H1 (cell line): Measurements from ENCODE around the gene KCNQ1. TPM values are rescaled to one million over a fixed set of nuclear protein-coding genes. Genes with fewer than 3 reads are reported as not detected.

ENCODE experiments used
- ASH2L ChIP-seq: fragments of 200-600, 300-600 bp; sonication (generic); IDR thresholded peaks from one replicate; pipeline ENCODE4 v1.7.1; 2017; ENCODE audit warnings: low read length
- ATF2 ChIP-seq: IDR thresholded peaks from 2 replicates; pipeline ENCODE4 v1.6.1; 2012; ENCODE audit warnings: low read length, inconsistent platforms
- BCL11A ChIP-seq, 2 experiments: IDR thresholded peaks; one replicate each; pipeline ENCODE4 v1.6.1; 2011; ENCODE audit warnings: low read depth in 2 of 2, low read length in 2 of 2, mild to moderate bottlenecking in 2 of 2
- BRCA1 ChIP-seq: IDR thresholded peaks from 2 replicates; pipeline ENCODE4 v1.6.1; 2012; ENCODE audit warnings: low read depth, low read length, improper control_type of control experiment
- CBX5 ChIP-seq: fragments of 300-800, 300-1000 bp; sonication (generic); IDR thresholded peaks from 2 replicates; pipeline ENCODE4 v1.7.1; 2016; ENCODE audit warnings: antibody characterized with exemption, low read length, low read depth
- CBX8 ChIP-seq: fragments of 300-800, 300-1000 bp; sonication (generic); IDR thresholded peaks from 2 replicates; pipeline ENCODE4 v1.7.1; 2016; ENCODE audit warnings: low read depth, low read length, borderline replicate concordance
- CHD2 ChIP-seq: IDR thresholded peaks from 2 replicates; pipeline ENCODE4 v1.6.1; 2012; ENCODE audit warnings: low read length, improper control_type of control experiment
- GABPA ChIP-seq: IDR thresholded peaks from 2 replicates; pipeline ENCODE4 v1.6.1; 2011; ENCODE audit warnings: mild to moderate bottlenecking, low read length, moderate library complexity, borderline replicate concordance; ENCODE audit not compliant: insufficient read depth
- GTF2F1 ChIP-seq: IDR thresholded peaks from 2 replicates; pipeline ENCODE4 v1.6.1; 2012; ENCODE audit warnings: low read depth, low read length, improper control_type of control experiment, borderline replicate concordance
- HDAC6 ChIP-seq: IDR thresholded peaks from one replicate; pipeline ENCODE4 v1.7.1; 2012; ENCODE audit warnings: low read depth, mild to moderate bottlenecking, inconsistent platforms, low read length, moderate library complexity
- MAFK ChIP-seq: IDR thresholded peaks from 2 replicates; pipeline ENCODE4 v1.6.1; 2012; ENCODE audit warnings: low read depth, mild to moderate bottlenecking, improper control_type of control experiment, low read length
- MAX ChIP-seq: IDR thresholded peaks from 2 replicates; pipeline ENCODE4 v1.6.1; 2012; ENCODE audit warnings: inconsistent platforms
- PHF8 ChIP-seq: fragments of 200-600 bp; sonication (generic); conservative IDR thresholded peaks from 2 replicates; pipeline ENCODE4 v1.7.1; 2012; ENCODE audit warnings: low read depth, mild to moderate bottlenecking, inconsistent platforms, low read length, moderate library complexity
- POLR2AphosphoS5 ChIP-seq: IDR thresholded peaks from 2 replicates; pipeline ENCODE4 v1.6.1; 2011; ENCODE audit warnings: low read depth, low read length
- RBBP5 ChIP-seq: IDR thresholded peaks from 2 replicates; pipeline ENCODE4 v1.7.1; 2012; ENCODE audit warnings: low read depth, mild to moderate bottlenecking, inconsistent platforms, low read length, moderate library complexity, borderline replicate concordance
- RFX5 ChIP-seq: IDR thresholded peaks from 2 replicates; pipeline ENCODE4 v1.6.1; 2011; ENCODE audit warnings: low read depth, low read length, improper control_type of control experiment, borderline replicate concordance
- RXRA ChIP-seq: IDR thresholded peaks from 2 replicates; pipeline ENCODE4 v1.6.1; 2011; ENCODE audit warnings: low read depth, mild to moderate bottlenecking, low read length, moderate library complexity; ENCODE audit not compliant: insufficient read depth
- SAP30 ChIP-seq: fragments of 300-600 bp; sonication (generic); IDR thresholded peaks from 2 replicates; pipeline ENCODE4 v1.7.1; 2012; ENCODE audit warnings: low read length, moderate library complexity, mild to moderate bottlenecking, inconsistent platforms; ENCODE audit not compliant: insufficient read depth, insufficient replicate concordance
- SIRT6 ChIP-seq: IDR thresholded peaks from one replicate; pipeline ENCODE4 v1.7.1; 2012; ENCODE audit warnings: low read length, inconsistent platforms
- SIX5 ChIP-seq: IDR thresholded peaks from 2 replicates; pipeline ENCODE4 v1.6.1; 2011; ENCODE audit warnings: mild to moderate bottlenecking, low read depth, low read length
- SP2 ChIP-seq: IDR thresholded peaks from 2 replicates; pipeline ENCODE4 v1.6.1; 2012; ENCODE audit warnings: mild to moderate bottlenecking, low read length, inconsistent platforms
- SUZ12 ChIP-seq: fragments of 200-600 bp; sonication (generic); IDR thresholded peaks from 2 replicates; pipeline ENCODE4 v1.6.1; 2012; ENCODE audit warnings: mild to moderate bottlenecking, inconsistent platforms, low read length, moderate library complexity, mixed read lengths
- TBP ChIP-seq: IDR thresholded peaks from 2 replicates; pipeline ENCODE4 v1.6.1; 2011; ENCODE audit warnings: low read depth, low read length, improper control_type of control experiment
- ZNF274 ChIP-seq: IDR thresholded peaks from 2 replicates; pipeline ENCODE4 v1.7.0; 2012; ENCODE audit warnings: low read length, borderline replicate concordance; ENCODE audit errors: extremely low read depth
- polyA plus RNA-seq, 7 experiments: library from polyadenylated mRNA; depleted of rRNA in 3 of 7; stranded (reverse) in 5 of 7; unstranded in 2 of 7; fragments of >200 nt in 5 of 7; fragments of 200-250 nt in 2 of 7; gene quantifications; 1 replicate in 5 of 7; 2 replicates in 1 of 7; 4 replicates in 1 of 7; pipeline versions ENCODE4 v1.2.1 to v1.2.3, GENCODE V29; 2011 to 2013; ENCODE audit warnings: missing spikeins in 2 of 7, mixed read lengths in 2 of 7
- total RNA-seq: library from RNA; stranded (reverse); fragmentation: NEBNext Ultra II Directional; extraction: Animal tissue kit (Norgen Biotek cat#: 25700); gene quantifications from 2 replicates; pipeline ENCODE4 v1.2.1, GENCODE V29; 2021

KCNQ1 gene
- total and polyA plus RNA-seq, 2 of the 8 experiments (the other 6 are each of a cell fraction or from before 2014, with no cell fraction given), result 1.9 to 2.0 TPM

- TF ChIP-seq ZNF274 (no peak), ASH2L (no peak), RBBP5 (no peak), GABPA (peak; percentile 76; the same call in 1 of the 2 replicates), RFX5 (no peak), GTF2F1 (no peak), CHD2 (no peak), ATF2 (no peak), PHF8 (no peak), SUZ12 (no peak), SIX5 (no peak), CBX8 (no peak), CBX5 (no peak), TBP (no peak), POLR2AphosphoS5 (no peak), BCL11A (IDR thresholded peaks at IDR 0.05; ENCODE audit: low read depth in 2 of 2, low read length in 2 of 2) (no peak), BRCA1 (0 out of 2 replicates have a peak, but pooled peaks have one; percentile 12), RXRA (no peak), HDAC6 (no peak), MAFK (no peak), SP2 (no peak), SIRT6 (no peak), MAX (no peak; the same call in 1 of the 2 replicates), SAP30 (no peak)
Observed at GRCh38 chr11:2888266-2888968, 443.6 kb downstream of the KCNQ1 start (continued).
